ENCODE results near the gene FOLR2.

FOLR2 gene

DNA sequence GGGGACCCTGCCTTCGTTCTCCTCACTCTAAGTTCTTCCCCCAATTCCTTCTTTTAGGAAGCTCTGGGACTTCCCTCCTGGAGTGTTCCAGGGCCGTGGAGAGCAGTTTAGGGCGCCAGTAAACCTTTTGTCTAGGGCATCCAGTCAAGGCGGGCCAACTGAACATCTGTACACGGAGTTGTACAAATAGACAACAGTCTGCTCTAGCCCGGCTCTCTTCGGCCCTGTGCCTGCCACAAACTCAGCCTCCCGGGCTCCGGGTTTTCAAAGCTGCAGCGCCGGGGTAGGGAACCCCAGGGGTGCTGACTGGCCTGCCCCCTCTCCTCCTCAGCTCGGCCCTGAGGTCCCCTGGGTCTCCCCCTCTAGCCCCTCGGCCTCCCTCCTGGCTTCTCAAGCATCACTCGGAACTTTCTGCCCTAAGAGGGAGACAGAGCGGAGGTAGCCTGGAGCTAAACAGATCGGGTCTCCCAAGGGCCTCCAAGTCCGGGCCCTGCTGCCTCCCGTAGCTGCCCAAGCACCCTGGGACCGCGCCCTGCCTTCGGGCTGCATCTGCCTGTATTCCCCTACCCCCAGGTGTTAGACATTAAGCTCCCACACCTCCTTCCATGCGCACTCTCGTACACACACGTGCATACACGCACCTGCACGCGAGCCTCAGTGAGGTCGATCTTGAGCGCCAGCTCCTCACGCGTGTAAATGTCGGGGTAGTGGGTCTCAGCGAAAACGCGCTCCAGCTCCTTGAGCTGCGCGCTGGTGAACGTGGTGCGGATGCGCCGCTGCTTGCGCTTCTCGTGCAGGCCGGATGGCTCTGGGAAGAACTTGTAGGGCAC, 24.1 kb downstream of the FOLR2 start:
- Histone ChIP-seq H3K9ac (ENCODE audit: low read length) (peak overlapping the region; percentile 7), H3K4me1 (ENCODE audit: control insufficient read depth, insufficient read depth, low read length) (peaks cover 32% of the 10 kb centered on the region), H3K27me3 (ENCODE audit: control insufficient read depth, insufficient read depth, low read length) (peaks cover 71% of the 10 kb centered on the region)

DNA sequence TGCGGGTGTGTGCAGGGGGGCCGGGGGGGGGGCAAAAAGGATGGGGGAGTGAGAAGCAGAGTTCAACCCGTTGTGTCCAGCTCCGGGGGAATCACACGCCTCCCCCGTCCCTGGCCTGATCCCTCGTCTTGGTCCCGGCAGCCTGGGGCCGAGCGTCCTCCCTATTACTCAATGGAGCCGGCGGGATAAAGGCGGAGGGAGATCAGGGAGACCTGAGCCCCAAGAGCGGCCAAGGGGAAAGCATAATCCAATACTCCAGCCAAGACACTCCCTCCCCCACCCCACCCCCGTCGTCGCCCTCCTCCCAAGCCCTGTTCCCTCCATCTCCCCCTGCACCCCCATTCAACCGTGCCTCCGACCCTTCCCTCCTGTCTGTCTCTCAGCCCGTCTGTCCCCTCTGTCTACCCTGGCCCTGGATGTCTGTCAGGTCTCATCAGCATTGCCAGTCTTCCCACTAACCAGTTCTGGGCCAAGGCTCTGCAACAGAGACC, 24.7 kb downstream of the FOLR2 start:
- H3K36me3 ChIP-seq (ENCODE audit: control insufficient read depth, insufficient read depth, low read length): peaks cover 5% of the 10 kb centered on the region
- H3K27me3 ChIP-seq (ENCODE audit: control insufficient read depth, insufficient read depth, low read length): peaks cover 78% of the 10 kb centered on the region
- no peak overlapping the region for H3K9ac ChIP-seq (ENCODE audit: low read length)
- H3K4me1 ChIP-seq (ENCODE audit: control insufficient read depth, insufficient read depth, low read length): peaks cover 32% of the 10 kb centered on the region
- no peak overlapping the region for H3K4me3 ChIP-seq (ENCODE audit: low read length)
- H3K9me3 ChIP-seq (ENCODE audit: control insufficient read depth, low read length): no peaks in the 10 kb centered on the region

More for the DNA sequence above, 24.1 kb downstream of the FOLR2 start:
- no peak overlapping the region for H3K4me3 ChIP-seq (ENCODE audit: low read length)
- H3K36me3 ChIP-seq (ENCODE audit: control insufficient read depth, insufficient read depth, low read length): peaks cover 5% of the 10 kb centered on the region
- no peaks in the 10 kb centered on the region for H3K9me3 ChIP-seq (ENCODE audit: control insufficient read depth, low read length)

DNA sequence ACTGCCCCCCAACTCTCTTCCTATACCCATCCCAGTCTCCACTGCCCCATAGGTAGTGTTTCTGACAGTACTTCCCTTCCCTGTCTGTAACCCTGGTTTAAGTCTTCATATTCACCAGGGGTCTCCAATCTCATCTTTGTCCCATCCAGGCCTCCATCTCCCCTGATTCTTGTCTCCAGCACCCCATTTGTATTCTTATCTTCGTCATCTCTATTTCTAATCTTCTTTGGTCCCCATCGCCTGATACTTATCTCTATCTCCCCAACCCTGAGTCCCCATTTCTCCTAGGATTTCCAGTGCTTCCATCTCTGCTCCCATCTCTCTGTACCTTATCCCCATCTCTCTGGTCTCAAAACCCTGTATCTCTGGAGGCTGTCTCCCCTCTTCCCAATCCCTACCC, 25.5 kb downstream of the FOLR2 start:
- Histone ChIP-seq H3K36me3 (ENCODE audit: control insufficient read depth, insufficient read depth, low read length) (no peaks in the 10 kb centered on the region), H3K9ac (ENCODE audit: low read length) (no peak overlapping the region), H3K9me3 (ENCODE audit: control insufficient read depth, low read length) (no peaks in the 10 kb centered on the region), H3K27me3 (ENCODE audit: control insufficient read depth, insufficient read depth, low read length) (peaks cover 86% of the 10 kb centered on the region), H3K4me1 (ENCODE audit: control insufficient read depth, insufficient read depth, low read length) (peaks cover 32% of the 10 kb centered on the region), H3K4me3 (ENCODE audit: low read length) (no peak overlapping the region)

DNA sequence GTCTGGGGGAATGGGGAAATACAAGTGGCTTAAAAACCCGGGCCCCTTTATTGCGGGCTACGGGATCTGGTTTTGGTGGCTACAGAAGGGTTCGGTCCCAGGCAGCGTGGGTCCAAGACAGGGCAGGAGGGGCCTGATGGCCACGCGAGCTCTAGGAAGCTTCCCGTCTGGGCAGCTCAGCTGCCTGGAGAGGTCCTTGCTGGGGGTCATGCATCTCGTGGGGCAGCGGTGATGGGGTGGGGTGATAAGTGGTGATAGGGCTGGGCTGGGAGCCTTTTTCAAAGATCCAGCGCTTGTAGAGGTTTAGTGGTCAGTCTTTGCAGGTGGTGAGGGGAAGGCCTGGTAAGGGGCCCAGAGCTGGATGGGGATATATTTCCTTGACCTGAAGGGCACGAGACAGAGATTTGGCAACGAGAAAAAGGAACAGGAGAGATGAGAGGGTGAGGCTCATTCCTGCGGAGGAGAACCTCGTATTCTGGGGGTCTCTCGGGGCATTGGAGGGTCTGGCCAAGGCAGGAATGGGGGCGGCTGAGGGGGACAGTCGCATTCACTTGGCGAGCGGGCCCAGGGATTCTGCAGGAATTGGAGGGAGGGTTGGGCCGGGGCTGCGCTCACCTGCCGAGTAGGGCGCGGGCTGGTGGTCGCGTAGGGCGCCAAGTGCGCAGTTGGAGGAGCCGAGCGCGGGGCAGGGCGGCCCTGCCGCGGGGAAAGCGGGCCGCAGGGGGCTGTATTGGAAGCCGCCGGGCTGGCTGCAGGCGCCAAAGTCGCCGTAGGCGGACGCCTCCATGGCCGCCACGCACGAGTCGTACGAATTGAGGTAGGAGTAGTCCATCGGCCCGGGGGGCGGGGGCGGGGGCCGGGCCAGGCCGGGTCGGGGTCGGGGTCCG, 26.8 kb downstream of the FOLR2 start:
- Histone ChIP-seq H3K36me3 (ENCODE audit: control insufficient read depth, insufficient read depth, low read length) (no peaks in the 10 kb centered on the region), H3K9ac (ENCODE audit: low read length) (no peak overlapping the region), H3K4me3 (ENCODE audit: low read length) (no peak overlapping the region), H3K27me3 (ENCODE audit: control insufficient read depth, insufficient read depth, low read length) (peaks cover 89% of the 10 kb centered on the region), H3K4me1 (ENCODE audit: control insufficient read depth, insufficient read depth, low read length) (peaks cover 23% of the 10 kb centered on the region), H3K9me3 (ENCODE audit: control insufficient read depth, low read length) (no peaks in the 10 kb centered on the region)

DNA sequence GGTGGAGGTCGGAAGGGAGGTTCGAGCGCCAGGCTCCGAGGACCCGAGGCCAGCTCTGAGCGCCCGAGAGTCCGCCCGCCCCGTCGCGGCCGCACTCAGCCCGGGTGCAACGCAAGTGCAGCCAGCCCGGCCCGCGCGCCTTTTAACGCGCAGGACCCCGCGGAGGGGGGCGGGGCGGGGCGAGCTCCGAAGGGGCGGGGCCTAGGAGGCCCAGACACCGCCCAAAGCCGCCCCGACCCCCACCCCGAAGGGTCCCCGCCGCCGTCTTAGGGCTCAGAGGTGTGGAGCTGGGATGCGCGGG, 27.4 kb downstream of the FOLR2 start, which contains the start of gene PHOX2A:
Gene PHOX2A, minus strand, starts transcription at position 117 of the 301 bp plus-strand sequence. CDS start 172 bp downstream, outside the sequence.
- no peak within 1 kb of the TSS for H3K4me3 ChIP-seq (ENCODE audit: low read length)

DNA sequence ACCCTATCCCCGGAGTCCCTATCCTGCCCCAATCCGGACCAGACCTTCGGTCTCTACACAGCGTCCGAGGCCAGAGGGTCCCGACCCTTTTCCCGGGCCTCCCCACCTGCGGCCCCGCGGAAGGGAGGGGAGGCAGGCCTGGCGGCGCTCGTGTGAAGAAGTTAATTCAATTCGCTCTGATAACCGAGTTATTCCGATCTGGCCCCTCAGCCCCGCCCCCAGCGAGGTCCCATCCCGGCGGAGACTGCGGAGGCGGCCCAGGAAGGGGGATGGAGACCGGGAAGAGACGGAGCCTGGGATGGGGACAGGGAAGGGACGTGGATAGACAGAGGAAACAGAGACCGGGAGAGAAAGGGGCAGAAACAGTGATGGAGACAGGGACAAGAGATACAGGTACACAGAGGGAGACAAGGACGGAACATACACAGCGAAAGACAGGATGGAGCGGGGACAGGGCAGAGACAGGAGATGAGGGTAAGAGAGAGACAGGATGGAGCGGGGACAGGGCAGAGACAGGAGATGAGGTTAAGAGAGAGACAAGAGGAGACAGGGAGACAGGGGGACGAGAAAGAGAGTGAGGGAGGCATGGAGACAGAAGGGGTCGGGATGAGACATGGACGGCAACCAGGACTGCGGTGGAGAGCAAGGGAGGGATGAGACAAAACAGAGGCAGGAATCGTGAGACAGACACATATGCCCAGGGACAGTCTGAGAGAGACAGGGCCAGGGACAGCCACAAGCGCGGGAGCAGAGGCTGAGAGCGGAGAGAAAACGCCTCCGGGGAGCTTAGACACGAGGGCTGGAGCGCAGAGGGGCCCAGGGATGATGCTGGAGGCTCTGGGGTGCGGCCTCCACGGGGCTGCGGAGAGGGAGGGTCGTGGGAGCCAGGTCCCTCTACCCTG, 28.0 kb downstream of the FOLR2 start:
- H3K4me1 ChIP-seq (ENCODE audit: control insufficient read depth, insufficient read depth, low read length): peaks cover 11% of the 10 kb centered on the region
- no peaks in the 10 kb centered on the region for H3K9me3 ChIP-seq (ENCODE audit: control insufficient read depth, low read length)
- no peak overlapping the region for H3K9ac ChIP-seq (ENCODE audit: low read length)
- H3K27me3 ChIP-seq (ENCODE audit: control insufficient read depth, insufficient read depth, low read length): peaks cover 85% of the 10 kb centered on the region
- H3K36me3 ChIP-seq (ENCODE audit: control insufficient read depth, insufficient read depth, low read length): no peaks in the 10 kb centered on the region
- H3K4me3 ChIP-seq (ENCODE audit: low read length): no peak overlapping the region

More for the DNA sequence above, 27.4 kb downstream of the FOLR2 start, which contains the start of gene PHOX2A:
- no peaks in the 10 kb centered on the region for H3K36me3 ChIP-seq (ENCODE audit: control insufficient read depth, insufficient read depth, low read length)
- H3K9ac ChIP-seq (ENCODE audit: low read length): no peak within 1 kb of the TSS
- H3K9me3 ChIP-seq (ENCODE audit: control insufficient read depth, low read length): no peaks in the 10 kb centered on the region
- peaks cover 17% of the 10 kb centered on the region for H3K4me1 ChIP-seq (ENCODE audit: control insufficient read depth, insufficient read depth, low read length)
- H3K27me3 ChIP-seq (ENCODE audit: control insufficient read depth, insufficient read depth, low read length): peaks cover 88% of the 10 kb centered on the region

DNA sequence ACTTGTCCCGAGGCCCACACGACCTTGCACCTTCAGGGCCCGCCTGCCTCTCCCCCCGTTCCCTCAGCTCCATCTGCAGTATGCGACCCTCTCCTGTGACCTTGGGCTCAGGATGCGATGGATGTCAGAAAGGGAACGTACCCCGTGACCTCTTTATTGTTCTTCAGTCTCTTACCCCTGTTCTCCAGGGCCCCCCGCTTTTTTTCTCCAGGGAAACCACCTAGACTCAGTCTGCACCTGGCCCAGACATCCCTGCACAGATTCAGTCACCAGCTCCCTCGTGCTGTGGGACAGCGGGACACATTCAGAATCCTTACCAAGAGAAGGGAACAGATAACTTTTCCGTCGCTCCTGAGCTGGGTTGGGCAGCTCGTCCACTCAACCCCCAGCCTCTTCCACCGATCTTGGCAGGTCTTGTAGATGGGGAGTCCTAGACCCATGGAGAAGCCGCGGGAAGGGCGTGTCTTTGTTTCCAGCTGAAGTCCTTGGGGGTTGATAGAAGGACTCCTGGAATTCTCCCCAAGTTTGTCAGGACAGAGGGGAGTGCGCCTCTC, 28.7 kb downstream of the FOLR2 start:
- no peak overlapping the region for H3K4me3 ChIP-seq (ENCODE audit: low read length)
- peaks cover 85% of the 10 kb centered on the region for H3K27me3 ChIP-seq (ENCODE audit: control insufficient read depth, insufficient read depth, low read length)
- H3K9ac ChIP-seq (ENCODE audit: low read length): no peak overlapping the region
- H3K9me3 ChIP-seq (ENCODE audit: control insufficient read depth, low read length): no peaks in the 10 kb centered on the region
- no peaks in the 10 kb centered on the region for H3K36me3 ChIP-seq (ENCODE audit: control insufficient read depth, insufficient read depth, low read length)
- H3K4me1 ChIP-seq (ENCODE audit: control insufficient read depth, insufficient read depth, low read length): peaks cover 7% of the 10 kb centered on the region

DNA sequence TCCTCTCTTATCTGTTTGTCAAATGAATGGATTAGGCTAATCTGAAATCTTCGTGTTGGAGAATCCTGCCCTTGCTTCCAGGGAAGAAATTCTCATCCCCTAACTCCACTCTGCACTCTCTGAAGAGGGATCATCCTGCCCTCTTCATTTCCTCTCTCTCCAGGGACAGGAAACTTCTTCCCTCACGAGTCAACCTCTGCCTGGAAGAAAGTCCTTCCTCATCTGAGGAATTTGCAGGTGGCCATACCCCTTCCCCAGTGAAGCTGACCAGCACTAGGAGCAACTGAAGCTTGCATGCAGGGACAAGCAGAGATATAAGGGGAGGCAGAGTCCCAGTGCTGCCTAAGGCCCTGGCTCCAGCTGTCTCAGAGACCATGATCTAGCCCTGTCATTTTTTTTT, 31.0 kb downstream of the FOLR2 start:
- no peak overlapping the region for H3K9ac ChIP-seq (ENCODE audit: low read length)
- peaks cover 63% of the 10 kb centered on the region for H3K27me3 ChIP-seq (ENCODE audit: control insufficient read depth, insufficient read depth, low read length)
- no peaks in the 10 kb centered on the region for H3K9me3 ChIP-seq (ENCODE audit: control insufficient read depth, low read length)
- no peak overlapping the region for H3K4me3 ChIP-seq (ENCODE audit: low read length)
- H3K4me1 ChIP-seq (ENCODE audit: control insufficient read depth, insufficient read depth, low read length): no peaks in the 10 kb centered on the region
- no peaks in the 10 kb centered on the region for H3K36me3 ChIP-seq (ENCODE audit: control insufficient read depth, insufficient read depth, low read length)

DNA sequence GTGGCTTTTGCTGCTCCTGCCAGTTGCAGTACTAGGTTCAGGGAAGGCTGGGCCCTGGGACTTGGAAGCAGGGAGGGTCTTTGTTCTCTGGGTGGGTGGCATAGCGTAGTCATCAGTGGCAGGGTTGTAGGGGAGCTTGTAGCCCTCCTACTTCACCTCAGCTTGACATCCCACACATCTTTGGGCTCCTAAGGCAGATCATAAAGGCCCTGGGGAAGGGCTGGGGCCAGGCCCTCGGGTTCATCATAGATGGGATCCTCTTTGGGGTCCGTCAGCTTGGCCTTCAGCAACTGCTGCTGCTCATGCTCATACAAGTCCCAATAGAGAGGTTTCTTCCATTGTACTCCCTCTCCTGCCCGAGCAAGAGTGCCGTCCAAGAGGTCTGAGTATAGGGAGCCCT, 33.4 kb downstream of the FOLR2 start:
- H3K36me3 ChIP-seq (ENCODE audit: control insufficient read depth, insufficient read depth, low read length): no peaks in the 10 kb centered on the region
- H3K9ac ChIP-seq (ENCODE audit: low read length): no peak overlapping the region
- peaks cover 40% of the 10 kb centered on the region for H3K27me3 ChIP-seq (ENCODE audit: control insufficient read depth, insufficient read depth, low read length)
- H3K4me1 ChIP-seq (ENCODE audit: control insufficient read depth, insufficient read depth, low read length): no peaks in the 10 kb centered on the region
- H3K9me3 ChIP-seq (ENCODE audit: control insufficient read depth, low read length): no peaks in the 10 kb centered on the region
- no peak overlapping the region for H3K4me3 ChIP-seq (ENCODE audit: low read length)

DNA sequence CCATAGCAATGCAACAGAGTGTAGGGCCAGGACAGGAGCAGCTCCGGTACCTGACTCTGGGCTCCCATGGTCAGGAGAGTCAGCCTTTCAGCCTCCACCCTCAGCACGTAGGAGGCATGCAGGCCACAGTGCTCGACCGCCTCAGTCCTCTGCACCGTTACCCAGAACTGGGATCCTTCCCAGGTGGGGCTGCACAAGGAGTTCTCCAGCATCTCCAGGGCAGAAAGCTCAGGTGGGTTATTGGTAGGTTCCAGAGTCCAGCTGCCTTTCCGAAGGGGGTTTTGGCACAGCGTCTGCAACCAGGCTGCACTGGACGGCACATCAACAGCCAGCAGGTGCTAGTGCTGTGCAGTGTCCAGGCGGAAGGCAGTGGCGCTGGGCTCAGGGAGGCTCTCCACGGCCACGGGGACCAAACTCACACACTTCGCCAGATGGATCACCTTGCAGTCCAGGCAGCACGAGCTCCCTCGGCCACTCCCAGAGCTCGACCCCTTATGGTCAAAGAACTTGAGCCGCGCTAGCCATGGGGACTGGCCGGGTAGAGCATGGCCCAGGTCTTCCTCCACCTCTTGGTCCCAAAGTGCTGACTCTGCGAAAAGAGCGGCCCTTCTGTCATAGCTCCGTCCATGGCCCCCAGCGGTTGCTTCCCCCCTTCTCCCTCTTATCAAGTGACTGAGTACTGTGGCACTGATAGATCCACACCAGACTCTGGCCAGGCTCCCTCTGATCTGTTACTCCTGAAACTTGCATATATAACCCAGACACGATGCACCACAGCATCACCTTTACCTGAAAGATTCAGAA, 34.3 kb downstream of the FOLR2 start:
- no peaks in the 10 kb centered on the region for H3K36me3 ChIP-seq (ENCODE audit: control insufficient read depth, insufficient read depth, low read length)
- H3K4me3 ChIP-seq (ENCODE audit: low read length): no peak overlapping the region
- no peak overlapping the region for H3K9ac ChIP-seq (ENCODE audit: low read length)
- H3K27me3 ChIP-seq (ENCODE audit: control insufficient read depth, insufficient read depth, low read length): peaks cover 31% of the 10 kb centered on the region
- H3K4me1 ChIP-seq (ENCODE audit: control insufficient read depth, insufficient read depth, low read length): no peaks in the 10 kb centered on the region
- no peaks in the 10 kb centered on the region for H3K9me3 ChIP-seq (ENCODE audit: control insufficient read depth, low read length)

DNA sequence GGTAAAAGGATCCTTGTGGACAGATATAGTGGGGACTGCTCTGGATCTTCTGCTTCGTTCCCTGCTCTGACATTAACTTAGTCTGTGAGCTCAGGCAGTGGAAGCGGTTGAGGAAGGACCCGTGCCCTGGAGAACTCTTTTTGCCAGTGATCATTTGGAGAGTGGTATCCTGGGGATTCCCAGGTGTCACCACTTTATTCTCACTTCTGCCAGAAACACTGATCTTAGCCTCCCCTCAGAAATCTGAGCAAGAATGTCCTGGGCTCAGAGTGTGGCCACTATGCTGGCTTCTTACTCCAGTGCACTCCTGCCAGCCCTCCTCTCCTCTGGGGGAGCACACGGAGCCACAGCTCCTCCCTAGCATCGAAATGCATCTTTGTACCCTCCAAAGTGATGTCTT, 35.0 kb downstream of the FOLR2 start:
- no peaks in the 10 kb centered on the region for H3K36me3 ChIP-seq (ENCODE audit: control insufficient read depth, insufficient read depth, low read length)
- no peaks in the 10 kb centered on the region for H3K9me3 ChIP-seq (ENCODE audit: control insufficient read depth, low read length)
- H3K4me1 ChIP-seq (ENCODE audit: control insufficient read depth, insufficient read depth, low read length): no peaks in the 10 kb centered on the region
- H3K9ac ChIP-seq (ENCODE audit: low read length): no peak overlapping the region
- H3K4me3 ChIP-seq (ENCODE audit: low read length): no peak overlapping the region
- H3K27me3 ChIP-seq (ENCODE audit: control insufficient read depth, insufficient read depth, low read length): peaks cover 24% of the 10 kb centered on the region
